Hypothalamus (tissue), 51 donors: ENCODE data around the gene HDHD3.
"Not testable (repeated sequence)": the region's sequence is repeated elsewhere in the genome, so short reads cannot be mapped to it uniquely, and the experiment has no call there.

Experiments
- DNase-seq, 51 donors: peaks; one replicate each; lab custom pipeline; 2025; lab: John Stamatoyannopoulos, UW

The HDHD3 gene

GRCh38 chr9:113390192-113390960, 13.6 kb upstream of the HDHD3 start:
- no peak for DNase-seq

GRCh38 chr9:113389451-113389850, 12.7 kb upstream of the HDHD3 start:
- no peak for DNase-seq

- DNase-seq = no peak
Measured at GRCh38 chr9:113388833-113389232, 12.0 kb upstream of the HDHD3 start.

GRCh38 chr9:113387560-113388230, 10.9 kb upstream of the HDHD3 start:
- no peak for DNase-seq

GRCh38 chr9:113386571-113387393, 10.0 kb upstream of the HDHD3 start:
- DNase-seq = no peak

GRCh38 chr9:113381909-113382411, 5.2 kb upstream of the HDHD3 start:
- no peak for DNase-seq

GRCh38 chr9:113381441-113381840, 4.7 kb upstream of the HDHD3 start:
- DNase-seq = not testable (repeated sequence)

GRCh38 chr9:113380869-113381378, 4.1 kb upstream of the HDHD3 start:
- no peak for DNase-seq

- not testable (repeated sequence) for DNase-seq
Measured at GRCh38 chr9:113379829-113380210, 3.0 kb upstream of the HDHD3 start.

- DNase-seq = not testable (repeated sequence)
Measured at GRCh38 chr9:113379094-113379828, 2.5 kb upstream of the HDHD3 start.

- DNase-seq = no peak
Measured at GRCh38 chr9:113375057-113376023, 1.4 kb downstream of the HDHD3 start.

- DNase-seq = no peak
Measured at GRCh38 chr9:113373676-113374392, 3.0 kb downstream of the HDHD3 start.

GRCh38 chr9:113373256-113373655, 3.5 kb downstream of the HDHD3 start:
- DNase-seq = no peak

- DNase-seq = no peak
Measured at GRCh38 chr9:113372059-113372458, 4.7 kb downstream of the HDHD3 start.

- DNase-seq = no peak
Measured at GRCh38 chr9:113370806-113371325, 5.9 kb downstream of the HDHD3 start.

GRCh38 chr9:113369855-113370140, 7.0 kb downstream of the HDHD3 start:
- no peak for DNase-seq

GRCh38 chr9:113368982-113369854, 7.6 kb downstream of the HDHD3 start:
- DNase-seq = no peak
